H1 (cell line): ENCODE results near the gene COL6A3. TPM values are rescaled to one million over a fixed set of nuclear protein-coding genes. Genes with fewer than 3 reads are reported as not detected.

Experiments
- BACH1 ChIP-seq: IDR thresholded peaks from 2 replicates; pipeline ENCODE4 v1.6.1; 2012; ENCODE audit warnings: low read length, improper control_type of control experiment
- CHD7 ChIP-seq: fragments of 300-600 bp; sonication (generic); IDR thresholded peaks from 2 replicates; pipeline ENCODE4 v1.7.1; 2012; ENCODE audit warnings: low read length, moderate library complexity, mild to moderate bottlenecking, inconsistent platforms; ENCODE audit not compliant: insufficient replicate concordance
- KDM1A ChIP-seq: fragments of 200-600, 300-600 bp; sonication (generic); IDR thresholded peaks from 2 replicates; pipeline ENCODE4 v1.7.1; 2016; ENCODE audit warnings: mild to moderate bottlenecking, low read length, borderline replicate concordance
- NANOG ChIP-seq: IDR thresholded peaks from 2 replicates; pipeline ENCODE4 v1.6.1; 2011; ENCODE audit warnings: low read length, low read depth, mild to moderate bottlenecking, inconsistent platforms; ENCODE audit not compliant: insufficient read depth, poor library complexity, severe bottlenecking
- POLR2AphosphoS5 ChIP-seq: IDR thresholded peaks from 2 replicates; pipeline ENCODE4 v1.6.1; 2011; ENCODE audit warnings: low read depth, low read length
- SAP30 ChIP-seq: fragments of 300-600 bp; sonication (generic); IDR thresholded peaks from 2 replicates; pipeline ENCODE4 v1.7.1; 2012; ENCODE audit warnings: low read length, moderate library complexity, mild to moderate bottlenecking, inconsistent platforms; ENCODE audit not compliant: insufficient read depth, insufficient replicate concordance
- polyA plus RNA-seq, 7 experiments: library from polyadenylated mRNA; depleted of rRNA in 3 of 7; stranded (reverse) in 5 of 7; unstranded in 2 of 7; fragments of >200 nt in 5 of 7; fragments of 200-250 nt in 2 of 7; gene quantifications; 1 replicate in 5 of 7; 2 replicates in 1 of 7; 4 replicates in 1 of 7; pipeline versions ENCODE4 v1.2.1 to v1.2.3, GENCODE V29; 2011 to 2013; ENCODE audit warnings: missing spikeins in 2 of 7, mixed read lengths in 2 of 7
- total RNA-seq: library from RNA; stranded (reverse); fragmentation: NEBNext Ultra II Directional; extraction: Animal tissue kit (Norgen Biotek cat#: 25700); gene quantifications from 2 replicates; pipeline ENCODE4 v1.2.1, GENCODE V29; 2021

The COL6A3 gene
- total and polyA plus RNA-seq, 2 of the 8 experiments (the other 6 are each of a cell fraction or from before 2014, with no cell fraction given) = 1.2 to 3.4 TPM

- TF ChIP-seq CHD7 (no peak), POLR2AphosphoS5 (no peak), KDM1A (no peak), NANOG (no peak), BACH1 (no peak), SAP30 (no peak)
Measured at GRCh38 chr2:237405605-237406004, 8.4 kb downstream of the COL6A3 start (continued).
